OCI-LY3 (cell line): ENCODE data around the gene DPP3.
A peak's percentile ranks its signal among the peaks of the same experiment; 100 is the strongest.

Source experiments
- H2AFZ ChIP-seq: fragments of 200-600, 300-600 bp; shearing (Covaris generic); 2 replicates; pipeline ENCODE4 v1.6.0; 2014; ENCODE audit warnings: antibody characterized with exemption, low read depth, low read length
- H3K27ac ChIP-seq: fragments of 200-600, 300-600 bp; sonication (generic); 2 replicates; pipeline ENCODE4 v1.5.1; 2014; ENCODE audit warnings: mild to moderate bottlenecking, low read length, moderate library complexity, mixed read lengths
- H3K27me3 ChIP-seq: fragments of 200-600, 300-600 bp; sonication (generic); 2 replicates; pipeline ENCODE4 v1.6.1; 2014; ENCODE audit warnings: low read depth, low read length, mixed read lengths
- H3K36me3 ChIP-seq: fragments of 200-600, 300-600 bp; sonication (generic); replicated peaks from 2 replicates; pipeline ENCODE3; 2014; ENCODE audit warnings: low read depth, low read length, mixed read lengths
- H3K4me1 ChIP-seq: fragments of 300-600, 200-600 bp; sonication (generic); 2 replicates; pipeline ENCODE4 v1.6.1; 2014; ENCODE audit warnings: low read length, mixed read lengths
- H3K4me2 ChIP-seq: fragments of 200-600, 300-600 bp; sonication (generic); 2 replicates; pipeline ENCODE4 v1.6.1; 2014; ENCODE audit warnings: low read length, mixed read lengths
- H3K4me3 ChIP-seq: fragments of 300-600, 200-600 bp; sonication (generic); 2 replicates; pipeline ENCODE4 v1.5.1; 2014; ENCODE audit warnings: antibody characterized with exemption, mild to moderate bottlenecking, low read length, moderate library complexity
- H3K79me2 ChIP-seq: fragments of 300-600, 200-600 bp; shearing (Covaris generic); 2 replicates; pipeline ENCODE4 v1.6.1; 2014; ENCODE audit warnings: mild to moderate bottlenecking, low read length, mixed read lengths
- H3K9ac ChIP-seq: fragments of 300-600, 200-600 bp; shearing (Covaris generic); 2 replicates; pipeline ENCODE4 v1.6.0; 2014; ENCODE audit warnings: mild to moderate bottlenecking, low read length, moderate library complexity
- H3K9me3 ChIP-seq: fragments of 200-600, 300-600 bp; shearing (Covaris generic); 2 replicates; pipeline ENCODE4 v1.6.1; 2014; ENCODE audit warnings: low read length, mixed read lengths; ENCODE audit not compliant: insufficient read depth
- H4K20me1 ChIP-seq: fragments of 200-600, 300-600 bp; sonication (generic); 2 replicates; pipeline ENCODE4 v1.6.1; 2016; ENCODE audit warnings: low read length, mixed read lengths; ENCODE audit not compliant: insufficient read depth
- EZH2phosphoT487 ChIP-seq: fragments of 200-600 bp; shearing (Covaris generic); IDR thresholded peaks from 2 replicates; pipeline ENCODE4 v1.6.1; 2018; ENCODE audit warnings: antibody characterized with exemption, mixed run types, low read depth
- TF ChIP-seq, protein P1 (sequence below): fragments of 200-600, 300-600 bp; sonication (generic); IDR thresholded peaks from 2 replicates; pipeline ENCODE4 v1.5.1; 2014; ENCODE audit warnings: antibody characterized with exemption, low read length, low read depth

DPP3 gene

DNA sequence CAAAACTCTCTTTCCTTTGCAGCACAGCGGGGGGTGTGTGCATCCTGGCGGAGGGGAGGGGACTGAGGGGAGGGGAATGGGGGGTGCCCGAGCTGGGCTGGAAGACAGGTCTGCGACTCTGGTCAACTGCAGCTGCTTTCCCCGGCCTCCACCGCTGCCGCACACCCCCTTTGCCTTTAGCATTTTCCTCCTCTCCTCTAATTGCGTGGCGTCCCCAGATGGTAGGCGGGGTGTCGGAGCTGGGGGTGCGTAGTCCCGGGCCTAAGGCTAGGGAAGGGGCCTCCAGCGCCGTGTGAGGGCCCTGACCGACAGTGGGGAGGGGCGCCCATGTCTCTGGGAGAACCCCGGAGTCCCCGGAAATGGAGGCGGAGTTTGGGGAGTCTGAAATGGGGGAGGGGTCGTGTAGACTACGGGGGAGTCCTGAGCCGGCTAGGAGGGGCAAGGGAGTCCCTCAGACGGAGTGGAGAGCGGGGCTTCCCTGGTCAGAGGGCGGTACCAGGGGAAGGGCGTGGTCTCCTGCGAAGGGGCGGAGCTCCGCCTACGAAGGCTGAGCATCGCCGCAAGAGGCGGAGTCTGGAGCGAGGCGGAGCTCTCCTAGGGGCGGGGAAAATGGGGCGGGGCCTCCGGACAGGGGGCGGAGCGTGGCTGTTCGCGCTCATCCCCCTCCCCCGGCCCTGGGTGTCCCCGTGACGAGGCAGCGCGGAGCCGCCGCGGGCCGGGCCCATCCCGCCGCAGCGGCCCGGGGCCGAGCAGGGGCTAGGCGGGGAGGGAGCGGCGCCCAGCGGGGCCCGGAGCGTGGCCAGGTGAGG, 13.8 kb upstream of the DPP3 start, which contains the start of gene PELI3:
TSS of gene PELI3 (plus strand) at position 681 of the 809 bp plus-strand sequence. CDS start 1,224 bp downstream, outside the sequence.
- TF ChIP-seq EZH2phosphoT487: no peak
- TF ChIP-seq, protein P1, sequence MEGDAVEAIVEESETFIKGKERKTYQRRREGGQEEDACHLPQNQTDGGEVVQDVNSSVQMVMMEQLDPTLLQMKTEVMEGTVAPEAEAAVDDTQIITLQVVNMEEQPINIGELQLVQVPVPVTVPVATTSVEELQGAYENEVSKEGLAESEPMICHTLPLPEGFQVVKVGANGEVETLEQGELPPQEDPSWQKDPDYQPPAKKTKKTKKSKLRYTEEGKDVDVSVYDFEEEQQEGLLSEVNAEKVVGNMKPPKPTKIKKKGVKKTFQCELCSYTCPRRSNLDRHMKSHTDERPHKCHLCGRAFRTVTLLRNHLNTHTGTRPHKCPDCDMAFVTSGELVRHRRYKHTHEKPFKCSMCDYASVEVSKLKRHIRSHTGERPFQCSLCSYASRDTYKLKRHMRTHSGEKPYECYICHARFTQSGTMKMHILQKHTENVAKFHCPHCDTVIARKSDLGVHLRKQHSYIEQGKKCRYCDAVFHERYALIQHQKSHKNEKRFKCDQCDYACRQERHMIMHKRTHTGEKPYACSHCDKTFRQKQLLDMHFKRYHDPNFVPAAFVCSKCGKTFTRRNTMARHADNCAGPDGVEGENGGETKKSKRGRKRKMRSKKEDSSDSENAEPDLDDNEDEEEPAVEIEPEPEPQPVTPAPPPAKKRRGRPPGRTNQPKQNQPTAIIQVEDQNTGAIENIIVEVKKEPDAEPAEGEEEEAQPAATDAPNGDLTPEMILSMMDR: no peak
- no peaks in the 10 kb centered on the region for H4K20me1 ChIP-seq
- H3K9ac ChIP-seq: peak within 1 kb of the TSS; percentile 71
- peak within 1 kb of the TSS; percentile 89 for H3K4me2 ChIP-seq
- H3K79me2 ChIP-seq: no peaks in the 10 kb centered on the region
- no peaks in the 10 kb centered on the region for H3K9me3 ChIP-seq
- no peaks in the 10 kb centered on the region for H3K36me3 ChIP-seq
- H3K27ac ChIP-seq: peak within 1 kb of the TSS; percentile 21
- peaks cover 21% of the 10 kb centered on the region for H3K4me1 ChIP-seq
- no peaks in the 10 kb centered on the region for H3K27me3 ChIP-seq
- peak within 1 kb of the TSS; percentile 86 for H3K4me3 ChIP-seq
- peak within 1 kb of the TSS; percentile 73 for H2AFZ ChIP-seq

DNA sequence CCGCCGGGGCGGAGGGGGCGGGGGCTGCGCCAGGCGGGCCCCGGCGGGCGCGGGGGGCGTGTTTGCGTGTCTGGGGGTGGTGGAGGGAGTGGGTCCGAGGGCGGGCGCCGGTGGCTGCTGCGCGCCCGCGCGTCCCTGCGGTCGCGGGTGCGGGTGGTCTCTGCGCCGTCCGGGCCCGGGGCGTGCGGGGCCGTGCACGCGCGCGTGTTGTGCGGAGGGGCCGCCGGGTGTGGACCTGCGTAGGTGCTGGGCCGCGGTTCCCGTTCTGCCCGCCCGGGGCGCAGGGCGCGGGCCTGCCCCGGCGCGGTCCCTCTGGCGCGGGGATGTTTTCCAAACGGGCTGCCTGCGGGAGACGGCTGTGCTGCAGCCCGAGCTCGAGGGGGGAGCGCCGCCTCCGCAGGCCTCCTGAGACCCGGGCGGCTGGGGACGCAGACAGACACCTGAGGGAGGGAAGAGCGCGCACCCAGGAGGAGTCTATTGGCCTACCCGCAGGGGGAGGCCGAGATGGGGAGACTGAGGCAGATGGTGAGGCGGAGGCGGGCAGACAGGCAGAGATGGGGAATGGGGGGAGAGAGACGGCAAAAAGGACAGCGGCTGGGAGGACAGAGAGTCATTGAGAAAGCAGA, 13.1 kb upstream of the DPP3 start:
- H2AFZ ChIP-seq: peak overlapping the region; percentile 3; the same call in 1 of the 2 replicates

DNA sequence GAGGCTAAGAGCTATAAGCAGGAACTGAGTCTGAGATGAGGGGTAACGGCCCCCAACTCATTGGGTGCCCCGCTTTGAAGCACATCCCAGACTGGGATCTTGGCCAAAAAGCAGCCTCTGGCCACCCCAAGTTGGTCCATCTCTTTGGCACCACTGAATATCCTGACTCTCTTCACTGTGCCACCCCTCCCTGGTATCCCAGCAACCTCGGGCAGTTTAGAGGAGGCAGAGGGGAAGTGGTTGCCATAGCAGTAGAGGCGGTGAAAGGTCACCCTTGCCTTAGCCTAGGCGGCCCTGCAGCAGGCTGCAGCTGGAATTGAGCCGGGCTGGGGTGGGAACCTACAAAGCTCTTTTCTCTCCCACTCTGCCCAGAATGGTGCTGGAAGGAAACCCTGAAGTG, 12.5 kb upstream of the DPP3 start:
- no peaks in the 10 kb centered on the region for H3K9me3 ChIP-seq
- H4K20me1 ChIP-seq: no peaks in the 10 kb centered on the region
- H3K27me3 ChIP-seq: no peaks in the 10 kb centered on the region
- H2AFZ ChIP-seq: no peak overlapping the region
- no peak overlapping the region for H3K27ac ChIP-seq
- H3K4me1 ChIP-seq: peaks cover 21% of the 10 kb centered on the region
- H3K4me2 ChIP-seq: peak overlapping the region; percentile 77
- no peaks in the 10 kb centered on the region for H3K36me3 ChIP-seq
- TF ChIP-seq, protein P1: no peak
- no peak for TF ChIP-seq EZH2phosphoT487
- peak overlapping the region; percentile 63 for H3K9ac ChIP-seq
- no peaks in the 10 kb centered on the region for H3K79me2 ChIP-seq
- peak overlapping the region; percentile 86 for H3K4me3 ChIP-seq

More for the DNA sequence above, 13.1 kb upstream of the DPP3 start:
- TF ChIP-seq, protein P1: no peak
- TF ChIP-seq EZH2phosphoT487: no peak
- no peaks in the 10 kb centered on the region for H3K9me3 ChIP-seq
- peak overlapping the region; percentile 77 for H3K4me2 ChIP-seq
- H4K20me1 ChIP-seq: no peaks in the 10 kb centered on the region
- H3K9ac ChIP-seq: peak overlapping the region; percentile 63
- H3K36me3 ChIP-seq: no peaks in the 10 kb centered on the region
- H3K4me1 ChIP-seq: peaks cover 21% of the 10 kb centered on the region
- H3K27ac ChIP-seq: no peak overlapping the region
- no peaks in the 10 kb centered on the region for H3K79me2 ChIP-seq
- peak overlapping the region; percentile 86 for H3K4me3 ChIP-seq
- no peaks in the 10 kb centered on the region for H3K27me3 ChIP-seq

DNA sequence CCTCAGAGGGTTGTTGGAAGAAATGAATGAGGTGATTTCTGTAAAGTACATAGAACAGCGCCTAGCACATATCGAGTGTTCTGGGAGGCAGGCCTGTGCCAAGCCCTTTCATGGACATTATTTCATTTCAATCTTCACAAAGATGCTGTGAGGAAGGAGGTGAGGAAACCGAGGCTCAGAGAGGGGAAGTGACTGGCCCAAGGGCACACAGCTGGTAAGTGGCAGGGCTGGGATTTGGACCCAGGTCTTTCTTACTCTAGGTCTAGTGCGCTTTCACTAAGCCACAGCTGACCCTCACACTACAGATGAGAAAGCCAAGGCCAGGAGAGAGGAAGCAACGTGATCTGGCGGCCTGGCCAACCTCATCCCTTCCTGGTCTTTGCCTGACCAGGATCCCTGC, 11.5 kb upstream of the DPP3 start:
- H4K20me1 ChIP-seq: no peaks in the 10 kb centered on the region
- no peaks in the 10 kb centered on the region for H3K79me2 ChIP-seq
- H3K27me3 ChIP-seq: no peaks in the 10 kb centered on the region
- peaks cover 21% of the 10 kb centered on the region for H3K4me1 ChIP-seq
- H2AFZ ChIP-seq: no peak overlapping the region
- no peak overlapping the region for H3K27ac ChIP-seq
- TF ChIP-seq, protein P1: no peak
- no peak for TF ChIP-seq EZH2phosphoT487
- no peaks in the 10 kb centered on the region for H3K9me3 ChIP-seq
- H3K9ac ChIP-seq: no peak overlapping the region
- no peak overlapping the region for H3K4me2 ChIP-seq
- H3K36me3 ChIP-seq: peaks cover 4% of the 10 kb centered on the region
- H3K4me3 ChIP-seq: no peak overlapping the region
